Urinary bladder (tissue), 4 donors: ENCODE measurements around the gene RPL28. TPM values are rescaled to one million over a fixed set of nuclear protein-coding genes. Genes with fewer than 3 reads are reported as not detected.

Experiments used
- DNase-seq: peaks from one replicate; pipeline ENCODE4 v3.0.0-alpha.2; 2015; ENCODE audit errors: extremely low spot score
- H3K27ac ChIP-seq: one replicate; pipeline ENCODE4 v1.5.1; 2013; ENCODE audit warnings: low read depth, mild to moderate bottlenecking, moderate library complexity
- H3K36me3 ChIP-seq: one replicate; pipeline ENCODE4 v1.6.1; 2013; ENCODE audit warnings: mild to moderate bottlenecking, moderate library complexity; ENCODE audit not compliant: insufficient read depth
- H3K4me1 ChIP-seq: one replicate; pipeline ENCODE4 v1.6.1; 2013; ENCODE audit warnings: mild to moderate bottlenecking, moderate library complexity; ENCODE audit not compliant: insufficient read depth
- H3K4me3 ChIP-seq: one replicate; pipeline ENCODE4 v1.5.1; 2013; ENCODE audit warnings: low read depth, low read length
- WGBS: extraction: QIAGEN DNeasy Blood & Tissue Kit; methylation state at CpG from one replicate; pipeline ENCODE4 v1.1.7; 2013; 5-methylcytosine and 5-hydroxymethylcytosine counted together
- polyA plus RNA-seq: library from polyadenylated mRNA; stranded (reverse); fragments of 200-250 nt; gene quantifications from one replicate; pipeline ENCODE4 v1.2.3, GENCODE V29; 2013
- total RNA-seq: library from RNA; depleted of rRNA; stranded (reverse); fragments of >200 nt; gene quantifications from one replicate; pipeline ENCODE4 v1.2.3, GENCODE V29; 2014
- donor health status: healthy with polysubstance abuse.
- donor health status: healthy.

The RPL28 gene
- total and polyA plus RNA-seq, 2 donors = 141 to 1,449 TPM

GRCh38 chr19:55426042-55426441 lies 40.3 kb downstream of the RPL28 start:
- H3K36me3 ChIP-seq = no peaks in the 10 kb centered on the region
- H3K27ac ChIP-seq = no peak overlapping the region
- no peak for DNase-seq
- no peak overlapping the region for H3K4me3 ChIP-seq
- 71% methylated on average over 2 of the region's 2 CpGs for WGBS
- H3K4me1 ChIP-seq = no peaks in the 10 kb centered on the region

- H3K4me1 ChIP-seq = no peaks in the 10 kb centered on the region
- H3K36me3 ChIP-seq = no peaks in the 10 kb centered on the region
- H3K27ac ChIP-seq = no peak overlapping the region
- no peak for DNase-seq
- 90% methylated on average over 1 of the region's 1 CpG for whole genome bisulfite sequencing
- no peak overlapping the region for H3K4me3 ChIP-seq
Observed at GRCh38 chr19:55431183-55431582, 45.5 kb downstream of the RPL28 start.

- Histone ChIP-seq H3K36me3 (no peaks in the 10 kb centered on the region), H3K4me3 (no peak overlapping the region), H3K27ac (no peak overlapping the region), H3K4me1 (no peaks in the 10 kb centered on the region)
- no peak for DNase-seq
- 88% methylated on average over 14 of the region's 14 CpGs for WGBS
Observed at GRCh38 chr19:55432241-55432959, 46.7 kb downstream of the RPL28 start.

GRCh38 chr19:55433292-55433691 lies 47.6 kb downstream of the RPL28 start:
- Histone ChIP-seq H3K4me3 (no peak overlapping the region), H3K4me1 (no peaks in the 10 kb centered on the region), H3K27ac (no peak overlapping the region), H3K36me3 (no peaks in the 10 kb centered on the region)
- 8% methylated on average over 48 of the region's 48 CpGs for WGBS
- DNase-seq = no peak

GRCh38 chr19:55434356-55434919 lies 48.7 kb downstream of the RPL28 start:
- WGBS = 68% methylated on average over 4 of the region's 4 CpGs
- Histone ChIP-seq H3K27ac (no peak overlapping the region), H3K4me1 (no peaks in the 10 kb centered on the region), H3K36me3 (no peaks in the 10 kb centered on the region), H3K4me3 (no peak overlapping the region)
- no peak for DNase-seq

GRCh38 chr19:55435020-55435419 lies 49.3 kb downstream of the RPL28 start:
- no peak overlapping the region for H3K4me3 ChIP-seq
- DNase-seq = no peak
- H3K4me1 ChIP-seq = no peaks in the 10 kb centered on the region
- H3K27ac ChIP-seq = no peak overlapping the region
- WGBS = 94% methylated on average over 4 of the region's 4 CpGs
- H3K36me3 ChIP-seq = no peaks in the 10 kb centered on the region

- H3K36me3 ChIP-seq = no peaks in the 10 kb centered on the region
- H3K27ac ChIP-seq = no peak overlapping the region
- H3K4me3 ChIP-seq = no peak overlapping the region
- H3K4me1 ChIP-seq = no peaks in the 10 kb centered on the region
- WGBS = 41% methylated on average over 8 of the region's 8 CpGs
- DNase-seq = no peak
Observed at GRCh38 chr19:55436847-55437246, 51.1 kb downstream of the RPL28 start.

- Histone ChIP-seq H3K27ac (no peak overlapping the region), H3K36me3 (no peaks in the 10 kb centered on the region), H3K4me1 (no peaks in the 10 kb centered on the region), H3K4me3 (no peak overlapping the region)
- no peak for DNase-seq
- WGBS = under 1% methylated on average over 17 of the region's 17 CpGs
Observed at GRCh38 chr19:55437410-55437809, 51.7 kb downstream of the RPL28 start.

GRCh38 chr19:55439052-55439451 lies 53.3 kb downstream of the RPL28 start:
- whole genome bisulfite sequencing = 69% methylated on average over 5 of the region's 5 CpGs
- Histone ChIP-seq H3K36me3 (no peaks in the 10 kb centered on the region), H3K27ac (no peak overlapping the region), H3K4me1 (no peaks in the 10 kb centered on the region), H3K4me3 (no peak overlapping the region)
- DNase-seq = no peak

GRCh38 chr19:55440411-55441105 lies 54.8 kb downstream of the RPL28 start:
- Histone ChIP-seq H3K4me1 (no peaks in the 10 kb centered on the region), H3K36me3 (no peaks in the 10 kb centered on the region), H3K27ac (no peak overlapping the region), H3K4me3 (no peak overlapping the region)
- DNase-seq = no peak
- WGBS = 9% methylated on average over 39 of the region's 39 CpGs

GRCh38 chr19:55441319-55441691 lies 55.6 kb downstream of the RPL28 start:
- no peak for DNase-seq
- H3K4me3 ChIP-seq = no peak overlapping the region
- no peaks in the 10 kb centered on the region for H3K4me1 ChIP-seq
- H3K36me3 ChIP-seq = no peaks in the 10 kb centered on the region
- H3K27ac ChIP-seq = no peak overlapping the region
- WGBS = 5% methylated on average over 21 of the region's 21 CpGs

- 2% methylated on average over 39 of the region's 39 CpGs for WGBS
- H3K27ac ChIP-seq = no peak overlapping the region
- H3K36me3 ChIP-seq = no peaks in the 10 kb centered on the region
- H3K4me3 ChIP-seq = no peak overlapping the region
- no peaks in the 10 kb centered on the region for H3K4me1 ChIP-seq
- DNase-seq = no peak
Observed at GRCh38 chr19:55441692-55442321, 56.1 kb downstream of the RPL28 start.

- no peak overlapping the region for H3K27ac ChIP-seq
- no peaks in the 10 kb centered on the region for H3K36me3 ChIP-seq
- under 1% methylated on average over 72 of the region's 72 CpGs for WGBS
- no peak overlapping the region for H3K4me3 ChIP-seq
- DNase-seq = no peak
- no peaks in the 10 kb centered on the region for H3K4me1 ChIP-seq
Observed at GRCh38 chr19:55442372-55442961, 56.7 kb downstream of the RPL28 start.
